B cell (primary cell): ENCODE data around the gene CNOT6L. TPM values are rescaled to one million over a fixed set of nuclear protein-coding genes. Genes with fewer than 3 reads are reported as not detected.

ENCODE experiments used
- ATAC-seq: fragments of 200-7000 bp; cut with Tn5 transposase; one replicate; pipeline ENCODE4 v1.10.0; 2021; ENCODE audit warnings: low read depth, mild to moderate bottlenecking, moderate number of reproducible peaks, moderate library complexity
- CTCF ChIA-PET: fragments of 350-600 bp; sonication (Branson Sonifier 250); formaldehyde crosslinking; loops from one replicate; lab custom pipeline; 2021; ENCODE audit warnings: antibody characterized with exemption, inconsistent platforms; lab: Charles Lee
- POLR2A ChIA-PET: fragments of 350-600 bp; sonication (Branson Sonifier 250); formaldehyde crosslinking; loops from one replicate; lab custom pipeline; 2021; ENCODE audit warnings: antibody characterized with exemption; lab: Charles Lee
- DNase-seq: peaks from one replicate; pipeline ENCODE4 v3.0.0; 2013
- H2AFZ ChIP-seq: 2 replicates; pipeline ENCODE4 v1.6.1; 2012; ENCODE audit warnings: mild to moderate bottlenecking, low read depth, low read length; ENCODE audit not compliant: insufficient read depth, poor library complexity, severe bottlenecking
- H3K27ac ChIP-seq, 2 donors: 1 replicate in 1 of 2; 2 replicates in 1 of 2; pipeline ENCODE4 v1.5.1; 2012 to 2013; ENCODE audit warnings: low read length in 2 of 2, mild to moderate bottlenecking in 2 of 2, moderate library complexity in 1 of 2
- H3K27me3 ChIP-seq, 4 experiments: fragments of 200-600 bp in 1 of 4; sonication (generic) in 1 of 4; replicated peaks in 1 of 4; 1 replicate in 2 of 4; 2 replicates in 2 of 4; pipeline versions ENCODE4 v1.6.1 to v1.7.0; 2013 to 2016; ENCODE audit warnings: low read length in 3 of 4, mild to moderate bottlenecking in 2 of 4, mixed read lengths in 1 of 4, moderate library complexity in 1 of 4; ENCODE audit not compliant: insufficient read depth in 4 of 4, control insufficient read depth in 3 of 4; ENCODE audit errors: control extremely low read depth in 1 of 4
- H3K36me3 ChIP-seq, 2 experiments: replicated peaks in 1 of 2; 1 replicate in 1 of 2; 2 replicates in 1 of 2; pipeline versions ENCODE4 v1.6.1 to v1.7.1; 2013; ENCODE audit warnings: low read length in 1 of 2; ENCODE audit not compliant: insufficient read depth in 2 of 2, control insufficient read depth in 1 of 2; ENCODE audit errors: control extremely low read depth in 1 of 2, extremely low read depth in 1 of 2
- H3K4me1 ChIP-seq, 2 donors: fragments of 200-600 bp in 1 of 2; sonication (generic) in 1 of 2; 1 replicate in 1 of 2; 2 replicates in 1 of 2; pipeline versions ENCODE4 v1.5.1 to v1.6.1; 2013 to 2017; ENCODE audit warnings: low read length in 2 of 2; ENCODE audit not compliant: control insufficient read depth in 2 of 2, insufficient read depth in 2 of 2
- H3K4me2 ChIP-seq: replicated peaks from 2 replicates; pipeline ENCODE3; 2012; ENCODE audit warnings: mild to moderate bottlenecking, low read depth, low read length; ENCODE audit not compliant: poor library complexity, severe bottlenecking
- H3K4me3 ChIP-seq, 5 experiments: fragments of 200-600 bp in 1 of 5; sonication (generic) in 1 of 5; 1 replicate in 3 of 5; 2 replicates in 2 of 5; pipeline versions ENCODE4 v1.5.1 to v1.7.0; 2011 to 2016; ENCODE audit warnings: low read length in 4 of 5, mild to moderate bottlenecking in 4 of 5, low read depth in 2 of 5, control low read depth in 1 of 5, moderate library complexity in 1 of 5; ENCODE audit not compliant: insufficient read depth in 1 of 5; ENCODE audit errors: control extremely low read depth in 1 of 5, extremely low read depth in 1 of 5
- H3K79me2 ChIP-seq: fragments of 200-600 bp; sonication (generic); one replicate; pipeline ENCODE4 v1.6.0; 2016; ENCODE audit warnings: low read length; ENCODE audit not compliant: control insufficient read depth, insufficient read depth
- H3K9ac ChIP-seq: fragments of 200-600 bp; sonication (generic); 2 replicates; pipeline ENCODE4 v1.6.1; 2017; ENCODE audit warnings: mild to moderate bottlenecking, low read length, moderate library complexity
- H3K9me3 ChIP-seq, 3 donors: one replicate each; pipeline versions ENCODE4 v1.6.1 to v1.7.1; 2013; ENCODE audit warnings: low read length in 2 of 3; ENCODE audit not compliant: control insufficient read depth in 2 of 3, insufficient read depth in 1 of 3; ENCODE audit errors: control extremely low read depth in 1 of 3
- H4K20me1 ChIP-seq: 2 replicates; pipeline ENCODE4 v1.6.0; 2012; ENCODE audit warnings: mild to moderate bottlenecking, low read length; ENCODE audit not compliant: insufficient read depth, control insufficient read depth, poor library complexity, severe bottlenecking
- H3K27ac Mint-ChIP-seq: one replicate; pipeline ENCODE4 v1.8.0; 2021; ENCODE audit warnings: mixed read lengths
- H3K27me3 Mint-ChIP-seq: one replicate; pipeline ENCODE4 v1.8.0; 2021; ENCODE audit warnings: mixed read lengths
- H3K4me1 Mint-ChIP-seq: one replicate; pipeline ENCODE4 v1.8.0; 2021; ENCODE audit warnings: mixed read lengths
- H3K4me3 Mint-ChIP-seq: one replicate; pipeline ENCODE4 v1.8.0; 2021; ENCODE audit warnings: mixed read lengths
- H3K9me3 Mint-ChIP-seq: one replicate; pipeline ENCODE4 v1.8.0; 2022; ENCODE audit warnings: mixed read lengths; ENCODE audit not compliant: insufficient read depth
- EZH2 ChIP-seq: IDR thresholded peaks from 2 replicates; pipeline ENCODE4 v1.6.1; 2012; ENCODE audit warnings: borderline replicate concordance, low read depth, mild to moderate bottlenecking, moderate library complexity, low read length; ENCODE audit not compliant: insufficient read depth, poor library complexity, severe bottlenecking
- WGBS: methylation state at CpG from one replicate; pipeline ENCODE4 v1.1.5; 2013; ENCODE audit warnings: missing lambda C conversion rate; ENCODE audit not compliant: insufficient coverage; 5-methylcytosine and 5-hydroxymethylcytosine counted together
- intact Hi-C: fragments of 100-400 bp; cut with micrococcal nuclease; formaldehyde crosslinking; loops from one replicate; pipeline ENCODE4 v1.10.0; 2022
- polyA plus RNA-seq: library from polyadenylated mRNA; depleted of rRNA; stranded (reverse); fragments of >200 nt; gene quantifications from 2 replicates; pipeline ENCODE4 v1.2.3, GENCODE V29; 2012
- total RNA-seq, 2 donors: library from RNA; stranded (reverse); fragments of 120-200 nt in 1 of 2; gene quantifications; 1 replicate in 1 of 2; 2 replicates in 1 of 2; pipeline versions ENCODE4 v1.2.3 to v1.2.4, GENCODE V29; 2013 to 2022
- TF ChIP-seq, protein P1 (sequence below): fragments of 200-600 bp; IDR thresholded peaks from one replicate; pipeline ENCODE4 v1.8.0; 2022; ENCODE audit warnings: antibody characterized with exemption, mild to moderate bottlenecking

CNOT6L gene
- total and polyA plus RNA-seq, 2 donors (not counting 1 experiment from before 2014, with no cell fraction given) = 18.8 to 119 TPM

DNA sequence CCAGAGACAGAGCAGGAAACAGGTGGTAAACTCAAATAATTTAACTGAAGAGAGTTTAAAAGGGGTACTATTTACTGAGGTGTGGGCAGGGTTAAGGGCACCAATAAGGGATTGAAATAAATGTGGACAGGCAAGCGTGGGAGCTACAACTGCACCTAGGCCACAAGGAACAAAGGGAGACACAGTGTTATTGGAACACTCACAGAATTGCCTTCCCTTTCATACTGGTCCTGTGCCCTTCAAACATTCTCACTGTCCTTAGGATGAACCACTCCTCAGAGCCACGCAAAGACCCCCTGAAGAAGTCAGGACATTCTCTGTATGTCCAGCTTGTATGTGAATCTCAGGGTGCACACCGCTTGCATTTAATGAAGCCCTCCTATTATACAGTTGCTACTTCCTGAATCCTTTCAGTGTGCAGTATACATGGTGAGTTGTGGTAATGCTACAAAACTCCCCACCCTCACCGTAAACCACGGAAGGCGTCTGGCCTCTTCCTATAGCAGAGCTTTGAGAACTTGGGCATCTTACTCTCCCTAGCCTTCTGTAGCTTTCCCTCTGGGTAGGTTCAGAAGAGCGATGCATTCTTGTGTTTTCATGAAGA lies 33.8 kb upstream of the CNOT6L start:
- Histone ChIP-seq H2AFZ (peak overlapping the region; percentile 95), H3K27ac (peak overlapping the region; percentile 62 to 72), H4K20me1 (no peaks in the 10 kb centered on the region), H3K4me2 (peak overlapping the region; percentile 72), H3K9ac (peak overlapping the region; percentile 52), H3K27me3 (no peaks in the 10 kb centered on the region), H3K36me3 (no peaks in the 10 kb centered on the region), H3K4me3 (peak overlapping the region in 3 of 5 experiments; percentile 19 to 55 (median 30)), H3K4me1 (peaks cover 45% of the 10 kb centered on the region in 2 donors), H3K9me3 (no peaks in the 10 kb centered on the region), H3K79me2 (peaks cover 15% of the 10 kb centered on the region)
- H3K27ac Mint-ChIP-seq = peak overlapping the region; percentile 96
- peak overlapping the region; percentile 89 for H3K4me3 Mint-ChIP-seq
- no peak for TF ChIP-seq EZH2
- TF ChIP-seq, protein P1, sequence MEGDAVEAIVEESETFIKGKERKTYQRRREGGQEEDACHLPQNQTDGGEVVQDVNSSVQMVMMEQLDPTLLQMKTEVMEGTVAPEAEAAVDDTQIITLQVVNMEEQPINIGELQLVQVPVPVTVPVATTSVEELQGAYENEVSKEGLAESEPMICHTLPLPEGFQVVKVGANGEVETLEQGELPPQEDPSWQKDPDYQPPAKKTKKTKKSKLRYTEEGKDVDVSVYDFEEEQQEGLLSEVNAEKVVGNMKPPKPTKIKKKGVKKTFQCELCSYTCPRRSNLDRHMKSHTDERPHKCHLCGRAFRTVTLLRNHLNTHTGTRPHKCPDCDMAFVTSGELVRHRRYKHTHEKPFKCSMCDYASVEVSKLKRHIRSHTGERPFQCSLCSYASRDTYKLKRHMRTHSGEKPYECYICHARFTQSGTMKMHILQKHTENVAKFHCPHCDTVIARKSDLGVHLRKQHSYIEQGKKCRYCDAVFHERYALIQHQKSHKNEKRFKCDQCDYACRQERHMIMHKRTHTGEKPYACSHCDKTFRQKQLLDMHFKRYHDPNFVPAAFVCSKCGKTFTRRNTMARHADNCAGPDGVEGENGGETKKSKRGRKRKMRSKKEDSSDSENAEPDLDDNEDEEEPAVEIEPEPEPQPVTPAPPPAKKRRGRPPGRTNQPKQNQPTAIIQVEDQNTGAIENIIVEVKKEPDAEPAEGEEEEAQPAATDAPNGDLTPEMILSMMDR = no peak
- ATAC-seq (peak; percentile 99), DNase-seq (peak; percentile 82)
- H3K27me3 Mint-ChIP-seq = no peaks in the 10 kb centered on the region
- peaks cover 48% of the 10 kb centered on the region for H3K4me1 Mint-ChIP-seq
- ChIA-PET CTCF (interaction anchor here (1.0 to 1.8 kb wide), 3 partner anchors 9 to 35 kb away, joined by 6 to 12 read pairs (median 7); partner anchors contain the start of gene MRPL1), POLR2A (interaction anchor here (0.7 to 1.8 kb wide), 4 partner anchors 9 to 68 kb away, joined by 3 to 21 read pairs (median 10); partner anchors contain the start of gene MRPL1)
- no peaks in the 10 kb centered on the region for H3K9me3 Mint-ChIP-seq
- WGBS = 60% methylated on average over 1 of the region's 7 CpGs
- intact Hi-C loops = loop anchor here (1.0 to 2.0 kb wide), 2 partner anchors 9 to 32 kb away; partner anchors contain the start of gene MRPL1
